Body of pancreas (tissue), 4 donors: Measurements from ENCODE around the gene FBXW10B. TPM values are rescaled to one million over a fixed set of nuclear protein-coding genes. Genes with fewer than 3 reads are reported as not detected.
"Not testable (repeated sequence)": the region's sequence is repeated elsewhere in the genome, so short reads cannot be mapped to it uniquely, and the experiment has no call there.

Experiments
- ATAC-seq: fragments of 150-250 bp; one replicate; pipeline ENCODE4 v1.9.1; 2016
- DNase-seq, 4 donors: peaks; one replicate each; pipeline ENCODE4 v3.0.0-alpha.2; 2019
- H3K27ac ChIP-seq, 4 donors: fragments of 200-600 bp; sonication (generic); 1 replicate in 3 of 4; 2 replicates in 1 of 4; pipeline versions ENCODE4 v1.5.1 to v1.6.1; 2016 to 2019; ENCODE audit warnings: mild to moderate bottlenecking in 1 of 4, mixed read lengths in 1 of 4, moderate library complexity in 1 of 4
- H3K27me3 ChIP-seq, 2 donors: fragments of 200-600 bp; sonication (generic); one replicate each; pipeline ENCODE4 v1.6.0; 2016; ENCODE audit warnings: mild to moderate bottlenecking in 1 of 2
- H3K36me3 ChIP-seq, 2 donors: fragments of 200-600 bp; sonication (generic); replicated peaks in 1 of 2; 2 replicates each; pipeline ENCODE4 v1.5.1; 2016; ENCODE audit warnings: low read depth in 2 of 2; ENCODE audit not compliant: insufficient read depth in 1 of 2
- H3K4me1 ChIP-seq: fragments of 200-600 bp; sonication (generic); one replicate; pipeline ENCODE4 v1.6.0; 2016
- H3K4me3 ChIP-seq, 2 donors: fragments of 200-600 bp; sonication (generic); 1 replicate in 1 of 2; 2 replicates in 1 of 2; pipeline ENCODE4 v1.5.1; 2016 to 2019
- H3K9me3 ChIP-seq, 3 donors: fragments of 200-600 bp; sonication (generic); 1 replicate in 2 of 3; 2 replicates in 1 of 3; pipeline ENCODE4 v1.5.1; 2016
- POLR2A ChIP-seq, 3 donors: fragments of 450-650 bp; IDR thresholded peaks; one replicate each; pipeline ENCODE4 v1.6.1; 2016; ENCODE audit warnings: antibody characterized with exemption in 3 of 3, mild to moderate bottlenecking in 2 of 3
- WGBS, 2 donors: methylation state at CpG; one replicate each; pipeline ENCODE4 v1.1.5; 2017; 5-methylcytosine and 5-hydroxymethylcytosine counted together
- intact Hi-C: fragments of 100-400 bp; cut with DNase I; formaldehyde crosslinking; loops from one replicate; pipeline ENCODE4 v1.15.1; 2023
- total RNA-seq, 2 donors: library from RNA; depleted of rRNA; stranded (reverse); fragments of >200 nt; gene quantifications; one replicate each; pipeline ENCODE4 v1.1.0, GENCODE V29; 2016
- TF ChIP-seq, protein P1 (sequence below), 7 experiments: fragments of 450-650 bp in 4 of 7; fragments of 200-600 bp in 3 of 7; sonication (generic) in 3 of 7; IDR thresholded peaks; one replicate each; pipeline ENCODE4 v1.5.1; 2016 to 2019; ENCODE audit warnings: antibody characterized with exemption in 7 of 7

The FBXW10B gene
- total RNA-seq, 2 donors from 2014 or later: not detected

DNA sequence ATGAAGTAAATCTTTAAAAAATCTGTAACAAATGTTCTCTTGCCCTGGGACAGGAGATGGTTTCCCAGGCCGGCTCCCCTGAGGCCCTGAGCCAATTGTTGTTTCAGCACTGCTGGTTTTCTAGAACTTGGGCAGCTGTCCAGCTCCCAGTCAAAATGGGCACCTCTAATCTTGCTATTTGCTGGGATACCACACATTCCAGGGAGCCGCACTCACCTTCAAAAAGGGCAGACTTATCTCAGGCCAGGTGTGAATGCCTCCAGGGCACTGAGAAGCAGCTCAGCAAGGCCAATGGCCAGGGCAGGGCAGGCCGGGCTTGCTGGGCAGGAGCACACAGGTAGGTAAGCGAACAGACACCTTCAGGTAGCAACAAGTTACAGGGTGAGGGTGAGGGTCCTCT, 40.2 kb upstream of the FBXW10B start:
- no peaks in the 10 kb centered on the region for H3K9me3 ChIP-seq
- peak overlapping the region; percentile 7 to 79 (median 52) for H3K27ac ChIP-seq
- peaks cover 32% of the 10 kb centered on the region for H3K4me1 ChIP-seq
- DNase-seq: peak; percentile 79 to 86 (median 85)
- H3K27me3 ChIP-seq: no peaks in the 10 kb centered on the region
- H3K36me3 ChIP-seq: no peaks in the 10 kb centered on the region
- ATAC-seq: peak; percentile 86
- intact Hi-C loops: no loop called here
- TF ChIP-seq, protein P1, sequence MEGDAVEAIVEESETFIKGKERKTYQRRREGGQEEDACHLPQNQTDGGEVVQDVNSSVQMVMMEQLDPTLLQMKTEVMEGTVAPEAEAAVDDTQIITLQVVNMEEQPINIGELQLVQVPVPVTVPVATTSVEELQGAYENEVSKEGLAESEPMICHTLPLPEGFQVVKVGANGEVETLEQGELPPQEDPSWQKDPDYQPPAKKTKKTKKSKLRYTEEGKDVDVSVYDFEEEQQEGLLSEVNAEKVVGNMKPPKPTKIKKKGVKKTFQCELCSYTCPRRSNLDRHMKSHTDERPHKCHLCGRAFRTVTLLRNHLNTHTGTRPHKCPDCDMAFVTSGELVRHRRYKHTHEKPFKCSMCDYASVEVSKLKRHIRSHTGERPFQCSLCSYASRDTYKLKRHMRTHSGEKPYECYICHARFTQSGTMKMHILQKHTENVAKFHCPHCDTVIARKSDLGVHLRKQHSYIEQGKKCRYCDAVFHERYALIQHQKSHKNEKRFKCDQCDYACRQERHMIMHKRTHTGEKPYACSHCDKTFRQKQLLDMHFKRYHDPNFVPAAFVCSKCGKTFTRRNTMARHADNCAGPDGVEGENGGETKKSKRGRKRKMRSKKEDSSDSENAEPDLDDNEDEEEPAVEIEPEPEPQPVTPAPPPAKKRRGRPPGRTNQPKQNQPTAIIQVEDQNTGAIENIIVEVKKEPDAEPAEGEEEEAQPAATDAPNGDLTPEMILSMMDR (IDR thresholded peaks at IDR 0.05): no peak
- TF ChIP-seq POLR2A (IDR thresholded peaks at IDR 0.05): no peak
- H3K4me3 ChIP-seq: no peak overlapping the region
- WGBS, 2 donors: 31 to 42% methylated on average over 4 of the region's 4 CpGs

DNA sequence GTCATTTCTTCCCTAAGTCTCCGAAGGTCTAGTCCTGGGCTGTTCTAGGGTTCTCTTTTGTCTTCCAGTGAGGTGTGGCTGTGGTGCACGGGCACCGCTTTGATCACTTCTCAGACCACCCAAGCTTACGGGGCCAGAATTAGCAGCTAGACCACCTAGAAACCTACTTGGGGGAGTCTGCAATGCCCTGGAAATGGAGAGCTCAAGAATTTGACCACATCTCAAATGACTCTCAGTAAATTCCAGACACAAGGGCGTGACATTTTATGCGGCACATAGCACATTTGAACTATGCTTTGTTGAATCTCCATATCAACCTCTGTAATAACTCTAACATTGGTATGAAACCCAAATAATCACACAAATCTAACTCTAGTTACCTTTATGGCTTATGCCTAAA, 39.7 kb upstream of the FBXW10B start:
- no peak for TF ChIP-seq POLR2A (IDR thresholded peaks at IDR 0.05)
- TF ChIP-seq, protein P1 (IDR thresholded peaks at IDR 0.05): no peak
- 75 to 86% methylated on average over 3 to 6 of the region's 6 CpGs for WGBS, 2 donors
- peak; percentile 7 for ATAC-seq
- Histone ChIP-seq H3K4me1 (peaks cover 35% of the 10 kb centered on the region), H3K27me3 (no peaks in the 10 kb centered on the region), H3K27ac (peak overlapping the region; percentile 16 to 79 (median 52)), H3K9me3 (no peaks in the 10 kb centered on the region), H3K36me3 (no peaks in the 10 kb centered on the region), H3K4me3 (no peak overlapping the region)
- DNase-seq: no peak
- intact Hi-C loops: no loop called here

DNA sequence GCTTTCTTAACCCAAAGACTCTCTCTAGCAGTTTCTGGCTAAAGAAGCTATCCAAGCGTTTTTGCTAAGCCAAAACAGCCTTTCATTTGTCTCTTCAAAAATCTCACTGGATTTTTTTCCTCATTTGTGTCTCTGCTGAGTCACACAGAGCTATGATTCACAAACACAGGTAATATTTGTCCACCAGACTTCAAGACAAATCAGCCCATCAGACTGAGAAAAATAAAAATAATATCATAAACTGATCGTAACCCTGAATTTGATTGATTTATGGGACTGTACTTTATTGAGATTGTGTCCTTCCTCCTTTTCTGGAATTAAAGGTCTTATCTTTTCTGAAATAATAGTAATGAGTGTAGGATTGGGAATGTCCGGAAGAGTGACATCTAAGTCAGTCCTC, 38.8 kb upstream of the FBXW10B start:
- ATAC-seq: no peak

DNA sequence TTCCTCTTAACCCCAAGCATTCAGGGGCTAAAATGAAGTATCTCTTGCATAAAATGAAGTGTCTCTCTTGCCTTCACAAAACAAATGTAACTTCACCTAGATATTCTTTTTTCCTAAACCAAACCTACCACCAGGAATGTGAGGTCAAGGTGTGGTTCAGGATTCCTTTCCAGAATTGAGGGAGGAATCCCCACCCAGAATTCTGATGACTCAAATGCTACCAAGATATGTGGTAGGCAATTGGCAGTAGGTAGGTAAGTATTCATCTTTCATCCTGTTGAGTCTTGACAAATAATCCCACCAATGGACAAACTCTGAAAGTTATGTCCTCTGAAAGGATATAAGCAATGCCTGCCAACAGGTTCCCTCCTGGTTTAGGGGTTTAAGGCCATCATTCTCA, 38.4 kb upstream of the FBXW10B start:
- Histone ChIP-seq H3K36me3 (no peaks in the 10 kb centered on the region), H3K27me3 (no peaks in the 10 kb centered on the region), H3K4me1 (peaks cover 35% of the 10 kb centered on the region), H3K27ac (no peak overlapping the region), H3K4me3 (no peak overlapping the region), H3K9me3 (no peaks in the 10 kb centered on the region)
- DNase-seq: no peak
- ATAC-seq: no peak
- TF ChIP-seq POLR2A (IDR thresholded peaks at IDR 0.05): no peak
- TF ChIP-seq, protein P1 (IDR thresholded peaks at IDR 0.05): no peak
- intact Hi-C loops: no loop called here

More for the DNA sequence above, 38.8 kb upstream of the FBXW10B start:
- intact Hi-C loops: no loop called here
- no peaks in the 10 kb centered on the region for H3K36me3 ChIP-seq
- no peaks in the 10 kb centered on the region for H3K27me3 ChIP-seq
- 88 to 89% methylated on average over 3 of the region's 3 CpGs for WGBS, 2 donors
- peaks cover 35% of the 10 kb centered on the region for H3K4me1 ChIP-seq
- DNase-seq: no peak
- TF ChIP-seq, protein P1 (IDR thresholded peaks at IDR 0.05): no peak
- no peak for TF ChIP-seq POLR2A (IDR thresholded peaks at IDR 0.05)
- no peak overlapping the region for H3K4me3 ChIP-seq
- no peaks in the 10 kb centered on the region for H3K9me3 ChIP-seq
- peak overlapping the region in 1 of 4 donors; percentile 16 for H3K27ac ChIP-seq

DNA sequence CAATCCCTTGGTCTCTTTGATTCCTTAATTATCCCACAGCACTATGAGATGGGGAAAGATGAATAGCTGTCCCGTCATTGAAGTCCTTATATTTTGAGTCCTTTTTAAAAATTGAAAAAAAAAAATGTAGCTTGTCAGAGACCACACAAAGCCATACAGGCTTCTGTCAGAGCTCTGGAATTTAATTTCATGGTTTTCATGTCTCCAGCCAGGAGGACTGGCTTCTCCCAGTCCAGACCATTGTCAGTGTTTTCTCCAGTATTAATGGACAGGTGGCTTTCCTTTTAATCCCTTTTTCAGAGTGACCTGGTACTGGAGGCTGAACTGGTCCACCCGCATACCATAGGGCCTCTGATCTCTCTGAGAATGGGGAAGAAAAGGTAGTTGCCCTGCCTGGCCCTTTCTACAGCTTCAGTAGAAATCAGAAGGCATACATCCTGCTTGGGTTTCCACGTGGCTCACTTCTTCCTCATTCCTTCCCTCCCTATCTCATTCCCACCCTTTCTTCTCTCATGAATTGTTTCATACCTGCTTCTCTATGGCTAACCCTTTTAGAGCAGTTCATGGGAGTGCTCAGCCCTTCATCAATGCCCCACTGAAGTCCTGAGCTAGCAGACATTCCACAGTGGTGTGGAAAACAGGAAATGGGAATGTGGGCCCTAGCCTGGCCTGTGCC, 35.5 kb upstream of the FBXW10B start:
- H3K9me3 ChIP-seq: no peaks in the 10 kb centered on the region
- H3K27ac ChIP-seq: peak overlapping the region in 3 of 4 donors; percentile 2 to 55 (median 53)
- H3K4me3 ChIP-seq: no peak overlapping the region
- no peak for DNase-seq
- no peaks in the 10 kb centered on the region for H3K27me3 ChIP-seq
- 67 to 75% methylated on average over 3 of the region's 3 CpGs for WGBS, 2 donors
- no peaks in the 10 kb centered on the region for H3K36me3 ChIP-seq
- peak; percentile 24 for ATAC-seq
- peaks cover 48% of the 10 kb centered on the region for H3K4me1 ChIP-seq
- TF ChIP-seq POLR2A (IDR thresholded peaks at IDR 0.05): no peak
- TF ChIP-seq, protein P1 (IDR thresholded peaks at IDR 0.05): no peak
- intact Hi-C loops: no loop called here

DNA sequence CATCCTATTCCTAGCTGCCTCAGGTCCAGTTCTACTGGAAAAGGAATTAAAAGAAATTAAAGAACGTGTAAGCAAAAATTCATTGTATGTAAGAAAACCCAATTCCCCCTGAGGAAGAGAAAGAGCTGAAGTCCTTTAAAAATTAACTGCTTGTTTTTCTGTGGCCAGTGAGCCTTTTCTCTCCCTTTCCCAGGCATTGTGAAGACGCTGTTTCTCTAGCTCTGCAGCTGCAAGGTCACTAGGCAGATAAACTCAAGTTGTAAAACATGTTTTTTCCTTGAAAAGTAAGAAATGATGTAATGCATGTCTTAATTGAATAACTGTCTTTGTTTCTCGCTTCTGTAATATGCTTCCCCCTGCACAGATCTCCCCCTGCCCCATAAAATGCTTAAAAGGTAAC, 34.9 kb upstream of the FBXW10B start:
- DNase-seq, ATAC-seq, intact Hi-C loops, H3K9me3 ChIP-seq, H3K27me3 ChIP-seq, H3K4me3 ChIP-seq, H3K36me3 ChIP-seq, H3K27ac ChIP-seq: not testable (repeated sequence)
- 62 to 72% methylated on average over 3 of the region's 3 CpGs for WGBS, 2 donors
- H3K4me1 ChIP-seq: peaks cover 46% of the 10 kb centered on the region
